Stimulated activated CD4-positive, alpha-beta T cell treated with anti-CD3 and anti-CD28 coated beads, Interleukin-12 subunit alpha, Interleukin-12 subunit beta, amount 100 ng/mL, for 48 hours (primary cell): ENCODE measurements around the gene KAZALD1.
A peak's percentile ranks its signal among the peaks of the same experiment; 100 is the strongest.
"Not testable (repeated sequence)": the region's sequence is repeated elsewhere in the genome, so short reads cannot be mapped to it uniquely, and the experiment has no call there.

Experiments used
- DNase-seq, 3 donors: peaks; one replicate each; pipeline ENCODE4 v3.0.0-alpha.2; 2020; ENCODE audit warnings: low read depth in 2 of 3, low spot score in 1 of 3

KAZALD1 gene

GRCh38 chr10:101030496-101031127 lies 31.2 kb upstream of the KAZALD1 start:
- no peak for DNase-seq

GRCh38 chr10:101031128-101031795 lies 30.5 kb upstream of the KAZALD1 start, which contains the start of the genes PDZD7 and SFXN3:
TSS of gene PDZD7 (minus strand) at chr10:101031129. CDS start at chr10:101030219, 910 bp downstream.
TSS of gene SFXN3 (plus strand) at chr10:101031234. CDS start at chr10:101034695, 3,461 bp downstream.
- peak; percentile 93 to 97 (median 96) for DNase-seq

- peak; percentile 49 to 60 (median 50) for DNase-seq
These were observed 29.8 kb upstream of the KAZALD1 start for GRCh38 chr10:101031796-101032636.

- peak; percentile 37 to 46 (median 45) for DNase-seq
These were observed 29.1 kb upstream of the KAZALD1 start for GRCh38 chr10:101032637-101033224.

GRCh38 chr10:101033276-101033675 lies 28.5 kb upstream of the KAZALD1 start:
- DNase-seq: no peak

- not testable (repeated sequence) for DNase-seq
These were observed 27.4 kb upstream of the KAZALD1 start for GRCh38 chr10:101034404-101034803.

GRCh38 chr10:101035314-101035713 lies 26.5 kb upstream of the KAZALD1 start:
- no peak for DNase-seq

GRCh38 chr10:101035916-101036702 lies 25.7 kb upstream of the KAZALD1 start:
- DNase-seq: no peak

- DNase-seq: no peak
These were observed 25.1 kb upstream of the KAZALD1 start for GRCh38 chr10:101036726-101037125.

- no peak for DNase-seq
These were observed 23.3 kb upstream of the KAZALD1 start for GRCh38 chr10:101038484-101038883.

- no peak for DNase-seq
These were observed 21.7 kb upstream of the KAZALD1 start for GRCh38 chr10:101040061-101040460.

- no peak for DNase-seq
These were observed 20.9 kb upstream of the KAZALD1 start for GRCh38 chr10:101040851-101041250.

GRCh38 chr10:101041252-101041761 lies 20.5 kb upstream of the KAZALD1 start:
- peak; percentile 42 to 70 (median 46) for DNase-seq

- DNase-seq: no peak
These were observed 19.7 kb upstream of the KAZALD1 start for GRCh38 chr10:101042118-101042517.

GRCh38 chr10:101042667-101043362 lies 19.0 kb upstream of the KAZALD1 start:
- peak; percentile 83 to 90 (median 90) for DNase-seq

- no peak for DNase-seq
These were observed 18.5 kb upstream of the KAZALD1 start for GRCh38 chr10:101043363-101043707.

- DNase-seq: no peak
These were observed 17.7 kb upstream of the KAZALD1 start for GRCh38 chr10:101044117-101044516.

- no peak for DNase-seq
These were observed 15.2 kb upstream of the KAZALD1 start for GRCh38 chr10:101046332-101047238.

GRCh38 chr10:101047268-101047667 lies 14.5 kb upstream of the KAZALD1 start:
- DNase-seq: no peak
